HK-2 (cell line): ENCODE data around the gene BNIP2.
A peak's percentile ranks its signal among the peaks of the same experiment; 100 is the strongest.
"Not testable (repeated sequence)": the region's sequence is repeated elsewhere in the genome, so short reads cannot be mapped to it uniquely, and the experiment has no call there.

Source experiments
- DNase-seq: peaks from one replicate; pipeline ENCODE4 v3.0.0-alpha.2; 2018; ENCODE audit not compliant: unreplicated experiment

BNIP2 gene

GRCh38 chr15:59688782-59689625, at the start of gene BNIP2:
BNIP2 (minus strand) TSS chr15:59689320; CDS start chr15:59682457, 6,863 bp downstream.
- peak; percentile 94 for DNase-seq

- no peak for DNase-seq
Measured at GRCh38 chr15:59738676-59739075, 49.6 kb upstream of the BNIP2 start.

- no peak for DNase-seq
Measured at GRCh38 chr15:59736181-59736580, 47.1 kb upstream of the BNIP2 start.

- DNase-seq = no peak
Measured at GRCh38 chr15:59725151-59725486, 36.0 kb upstream of the BNIP2 start.

- DNase-seq = no peak
Measured at GRCh38 chr15:59723687-59724346, 34.7 kb upstream of the BNIP2 start.

GRCh38 chr15:59722476-59722875, 33.4 kb upstream of the BNIP2 start:
- DNase-seq = no peak

GRCh38 chr15:59722037-59722436, 32.9 kb upstream of the BNIP2 start:
- no peak for DNase-seq

- DNase-seq = no peak
Measured at GRCh38 chr15:59721411-59721810, 32.3 kb upstream of the BNIP2 start.

GRCh38 chr15:59713177-59713576, 24.1 kb upstream of the BNIP2 start:
- no peak for DNase-seq

- no peak for DNase-seq
Measured at GRCh38 chr15:59711451-59712243, 22.5 kb upstream of the BNIP2 start.

GRCh38 chr15:59707619-59708018, 18.5 kb upstream of the BNIP2 start:
- DNase-seq = no peak

GRCh38 chr15:59703979-59704796, 15.1 kb upstream of the BNIP2 start:
- DNase-seq = no peak

- no peak for DNase-seq
Measured at GRCh38 chr15:59702351-59702750, 13.2 kb upstream of the BNIP2 start.

- DNase-seq = no peak
Measured at GRCh38 chr15:59701880-59702279, 12.8 kb upstream of the BNIP2 start.

- no peak for DNase-seq
Measured at GRCh38 chr15:59699810-59700431, 10.8 kb upstream of the BNIP2 start.

GRCh38 chr15:59698065-59698464, 8.9 kb upstream of the BNIP2 start:
- not testable (repeated sequence) for DNase-seq

- no peak for DNase-seq
Measured at GRCh38 chr15:59696332-59696731, 7.2 kb upstream of the BNIP2 start.

- no peak for DNase-seq
Measured at GRCh38 chr15:59694779-59695178, 5.7 kb upstream of the BNIP2 start.

GRCh38 chr15:59691194-59691805, 2.2 kb upstream of the BNIP2 start:
- DNase-seq = no peak

- DNase-seq = peak; percentile 64
Measured at GRCh38 chr15:59689626-59690236, 611 bp upstream of the BNIP2 start.
